DND-41 (cell line): ENCODE data around the gene SLITRK4.

Source experiments
- ATAC-seq: fragments of 200-7000 bp; cut with Tn5 transposase; 3 replicates; pipeline ENCODE4 v1.9.1; 2021; ENCODE audit warnings: low read depth; ENCODE audit not compliant: insufficient read depth
- DNase-seq: peaks from one replicate; pipeline ENCODE4 v3.0.0-alpha.2; 2020
- H2AFZ ChIP-seq: 2 replicates; pipeline ENCODE4 v1.6.0; 2012; ENCODE audit warnings: low read depth, low read length
- H3K27ac ChIP-seq: 2 replicates; pipeline ENCODE4 v1.5.1; 2012; ENCODE audit warnings: low read length, inconsistent platforms
- H3K27me3 ChIP-seq: fragments of 200-600 bp; sonication (generic); 2 replicates; pipeline ENCODE4 v1.6.0; 2012; ENCODE audit warnings: low read length, mild to moderate bottlenecking, inconsistent platforms; ENCODE audit not compliant: insufficient read depth, poor library complexity
- H3K36me3 ChIP-seq: 2 replicates; pipeline ENCODE4 v1.5.1; 2012; ENCODE audit warnings: low read length, inconsistent platforms; ENCODE audit not compliant: insufficient read depth
- H3K4me1 ChIP-seq: 2 replicates; pipeline ENCODE4 v1.5.1; 2012; ENCODE audit warnings: mild to moderate bottlenecking, low read length; ENCODE audit not compliant: insufficient read depth
- H3K4me2 ChIP-seq: 2 replicates; pipeline ENCODE4 v1.6.0; 2012; ENCODE audit warnings: mild to moderate bottlenecking, moderate library complexity, low read length, inconsistent platforms; ENCODE audit not compliant: insufficient read depth
- H3K4me3 ChIP-seq, 2 experiments: fragments of 200-600 bp in 1 of 2; shearing (Covaris generic) in 1 of 2; 2 replicates each; pipeline ENCODE4 v1.5.1; 2012 to 2016; ENCODE audit warnings: inconsistent platforms in 2 of 2, low read length in 2 of 2, mild to moderate bottlenecking in 2 of 2, low read depth in 1 of 2, moderate library complexity in 1 of 2
- H3K79me2 ChIP-seq: 2 replicates; pipeline ENCODE4 v1.6.0; 2012; ENCODE audit warnings: low read length, inconsistent platforms; ENCODE audit not compliant: insufficient read depth
- H3K9ac ChIP-seq: 2 replicates; pipeline ENCODE4 v1.6.0; 2012; ENCODE audit warnings: low read depth, mild to moderate bottlenecking, inconsistent platforms, low read length, moderate library complexity
- H3K9me3 ChIP-seq: 2 replicates; pipeline ENCODE4 v1.5.1; 2012; ENCODE audit warnings: low read length, moderate library complexity, mild to moderate bottlenecking, inconsistent platforms; ENCODE audit not compliant: insufficient read depth, severe bottlenecking
- H4K20me1 ChIP-seq: 2 replicates; pipeline ENCODE4 v1.6.0; 2012; ENCODE audit warnings: low read length; ENCODE audit not compliant: insufficient read depth
- CTCF ChIP-seq: IDR thresholded peaks from 2 replicates; pipeline ENCODE4 v1.5.1; 2012; ENCODE audit warnings: borderline replicate concordance, low read length, moderate library complexity, mild to moderate bottlenecking; ENCODE audit not compliant: poor library complexity, severe bottlenecking; ENCODE audit errors: extremely low read depth
- EZH2 ChIP-seq: IDR thresholded peaks from 3 replicates; pipeline ENCODE4 v1.6.1; 2012; ENCODE audit warnings: borderline replicate concordance, low read depth, mild to moderate bottlenecking, moderate library complexity, low read length, inconsistent platforms; ENCODE audit not compliant: severe bottlenecking

The SLITRK4 gene

DNA sequence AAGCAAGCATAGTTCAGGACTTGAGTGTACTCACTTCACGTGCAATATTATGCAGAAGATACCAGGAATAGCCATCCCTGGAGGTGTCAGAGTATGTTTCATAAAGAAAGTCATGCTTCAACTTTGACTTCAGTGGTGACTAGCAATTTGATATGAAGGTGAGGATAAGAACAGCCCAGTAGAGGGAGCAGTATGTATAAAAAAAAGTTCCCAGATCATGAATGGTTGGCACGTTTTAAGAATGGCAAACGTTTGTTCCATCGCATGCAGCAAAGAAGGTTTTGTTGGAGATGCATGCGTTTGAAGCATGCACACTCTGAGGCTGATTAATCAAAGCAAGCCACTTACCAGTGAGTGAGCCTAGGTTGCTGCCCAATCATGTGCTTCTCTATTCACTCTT lies 33.5 kb upstream of the SLITRK4 start:
- no peak for TF ChIP-seq CTCF
- TF ChIP-seq EZH2: no peak
- Histone ChIP-seq H2AFZ (no peak overlapping the region), H3K4me2 (no peak overlapping the region), H3K9me3 (no peaks in the 10 kb centered on the region), H3K4me3 (no peak overlapping the region), H3K36me3 (no peaks in the 10 kb centered on the region), H3K79me2 (no peaks in the 10 kb centered on the region), H4K20me1 (no peaks in the 10 kb centered on the region), H3K4me1 (no peaks in the 10 kb centered on the region), H3K27ac (no peak overlapping the region), H3K9ac (no peak overlapping the region), H3K27me3 (no peaks in the 10 kb centered on the region)
- DNase-seq: no peak
- no peak for ATAC-seq

DNA sequence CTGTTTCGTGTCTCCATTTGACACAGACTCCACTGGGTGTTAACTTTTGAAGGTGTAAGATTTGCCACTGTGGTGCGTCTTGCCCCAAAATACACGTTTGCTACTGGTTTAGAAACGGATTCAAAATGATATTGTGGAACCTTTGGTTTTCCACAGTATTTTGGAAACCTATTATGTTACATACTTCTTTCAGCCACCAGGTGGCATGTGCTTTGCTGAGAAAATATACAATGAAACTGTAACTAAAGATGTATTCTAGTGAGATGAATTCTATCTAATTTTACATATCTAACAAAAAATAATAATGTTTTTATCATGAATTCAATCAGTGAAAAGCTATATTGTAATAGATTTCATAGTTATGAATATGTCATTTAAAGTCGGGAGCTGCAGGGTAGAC lies 28.4 kb upstream of the SLITRK4 start:
- no peak overlapping the region for H2AFZ ChIP-seq
- ATAC-seq: no peak
- no peak for DNase-seq

DNA sequence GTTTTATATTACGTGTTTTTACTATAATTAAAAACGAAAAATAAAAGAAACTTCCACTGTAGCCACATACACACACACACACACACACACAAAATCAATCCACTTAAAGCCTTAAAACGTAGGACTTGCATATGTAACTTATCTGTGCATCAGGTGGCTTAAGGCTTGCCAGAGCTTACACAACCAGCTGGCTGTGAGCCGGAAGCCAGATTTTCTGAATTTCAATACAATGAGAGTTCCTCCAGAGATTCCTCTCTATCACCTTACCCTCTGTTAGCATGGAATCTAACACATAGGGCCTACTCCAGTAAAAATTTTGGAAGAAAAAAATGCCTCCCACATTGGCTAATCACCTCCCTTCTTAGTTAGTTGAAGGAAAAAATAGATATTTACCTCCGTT lies 27.9 kb upstream of the SLITRK4 start:
- H3K4me2 ChIP-seq: no peak overlapping the region
- ATAC-seq: no peak
- H3K27ac ChIP-seq: no peak overlapping the region
- no peaks in the 10 kb centered on the region for H3K36me3 ChIP-seq
- no peaks in the 10 kb centered on the region for H3K79me2 ChIP-seq
- H3K4me1 ChIP-seq: no peaks in the 10 kb centered on the region
- H2AFZ ChIP-seq: no peak overlapping the region
- no peaks in the 10 kb centered on the region for H3K27me3 ChIP-seq
- H3K9me3 ChIP-seq: no peaks in the 10 kb centered on the region
- TF ChIP-seq CTCF: no peak
- TF ChIP-seq EZH2: no peak
- H3K9ac ChIP-seq: no peak overlapping the region
- no peak for DNase-seq
- H3K4me3 ChIP-seq: no peak overlapping the region
- H4K20me1 ChIP-seq: no peaks in the 10 kb centered on the region

More for the DNA sequence above, 28.4 kb upstream of the SLITRK4 start:
- no peaks in the 10 kb centered on the region for H3K27me3 ChIP-seq
- H3K36me3 ChIP-seq: no peaks in the 10 kb centered on the region
- no peaks in the 10 kb centered on the region for H3K79me2 ChIP-seq
- H3K9me3 ChIP-seq: no peaks in the 10 kb centered on the region
- no peak overlapping the region for H3K27ac ChIP-seq
- no peak overlapping the region for H3K9ac ChIP-seq
- H3K4me3 ChIP-seq: no peak overlapping the region
- H4K20me1 ChIP-seq: no peaks in the 10 kb centered on the region
- TF ChIP-seq EZH2 (no peak), CTCF (peak; percentile 50)
- no peaks in the 10 kb centered on the region for H3K4me1 ChIP-seq
- H3K4me2 ChIP-seq: no peak overlapping the region

- DNase-seq: no peak
- Histone ChIP-seq H3K9me3 (no peaks in the 10 kb centered on the region), H3K79me2 (no peaks in the 10 kb centered on the region)
Observed at GRCh38 chrX:143661286-143661685, 25.4 kb upstream of the SLITRK4 start.

More at GRCh38 chrX:143661286-143661685, 25.4 kb upstream of the SLITRK4 start:
- Histone ChIP-seq H2AFZ (no peak overlapping the region), H3K36me3 (no peaks in the 10 kb centered on the region), H3K27ac (no peak overlapping the region), H4K20me1 (no peaks in the 10 kb centered on the region), H3K27me3 (no peaks in the 10 kb centered on the region), H3K4me3 (no peak overlapping the region), H3K4me1 (no peaks in the 10 kb centered on the region), H3K9ac (no peak overlapping the region), H3K4me2 (no peak overlapping the region)
- TF ChIP-seq CTCF (no peak), EZH2 (no peak)
- no peak for ATAC-seq
